HCT116 (cell line): ENCODE results near the gene UQCRC1. TPM values are rescaled to one million over a fixed set of nuclear protein-coding genes. Genes with fewer than 3 reads are reported as not detected.

Experiments
- ATAC-seq: fragments of 200-7000 bp; cut with Tn5 transposase; 2 replicates; pipeline ENCODE4 v1.9.1; 2020; ENCODE audit warnings: mild to moderate bottlenecking, moderate library complexity
- BruUV-seq: library from RNA; stranded (reverse); fragments of 400-500 nt; replicated peaks from 2 replicates; lab custom pipeline; 2021; lab: Mats Ljungman, UMichigan
- CTCF ChIA-PET: fragments of 300-600 bp; sonication (Branson Sonifier 250); formaldehyde crosslinking; loops from one replicate; lab custom pipeline; 2021; ENCODE audit warnings: antibody characterized with exemption; lab: Charles Lee
- POLR2A ChIA-PET: fragments of 300-600, 350-600 bp; sonication (Branson Sonifier 250); formaldehyde crosslinking; loops from one replicate; lab custom pipeline; 2021; ENCODE audit warnings: antibody characterized with exemption; lab: Charles Lee
- RAD21 ChIA-PET, 2 experiments: fragments of 300-600 bp; sonication (Branson Sonifier 250); formaldehyde crosslinking; loops; one replicate each; lab custom pipeline; 2023; ENCODE audit warnings: low total read pairs in 2 of 2; ENCODE audit not compliant: uncharacterized antibody in 2 of 2, unreplicated experiment in 2 of 2, low non-redundant PET in 1 of 2; lab: Charles Lee
- DNase-seq: peaks from one replicate; pipeline ENCODE4 v3.0.0-alpha.2; 2010; ENCODE audit warnings: low read depth, low spot score
- H2AFZ ChIP-seq: fragments of 200-600 bp; shearing (Covaris generic), sonication (generic); 2 replicates; pipeline ENCODE4 v1.6.1; 2017; ENCODE audit warnings: low read depth, mixed run types, mixed read lengths, antibody characterized with exemption, low read length; ENCODE audit not compliant: poor library complexity, severe bottlenecking
- H3K27ac ChIP-seq: 2 replicates; pipeline ENCODE4 v1.5.1; 2012; ENCODE audit warnings: low read depth, low read length
- H3K27me3 ChIP-seq: fragments of 200-600 bp; sonication (generic); 2 replicates; pipeline ENCODE4 v1.6.1; 2016; ENCODE audit warnings: mixed run types, low read length, mixed read lengths; ENCODE audit not compliant: insufficient read depth
- H3K36me3 ChIP-seq, 2 experiments: fragments of 200-500 bp in 1 of 2; fragments of 200-600 bp in 1 of 2; sonication (Bioruptor generic) in 1 of 2; sonication (generic) in 1 of 2; 2 replicates each; pipeline versions ENCODE4 v1.5.1 to v1.6.1; 2014 to 2016; ENCODE audit warnings: low read length in 2 of 2, inconsistent platforms in 1 of 2, mixed read lengths in 1 of 2, mixed run types in 1 of 2; ENCODE audit not compliant: insufficient read depth in 2 of 2, control insufficient read depth in 1 of 2
- H3K4me1 ChIP-seq, 2 experiments: fragments of 200-600 bp in 1 of 2; sonication (generic) in 1 of 2; 2 replicates each; pipeline versions ENCODE4 v1.5.1 to v1.6.1; 2012 to 2017; ENCODE audit warnings: low read length in 2 of 2, inconsistent platforms in 1 of 2, mild to moderate bottlenecking in 1 of 2, mixed read lengths in 1 of 2, mixed run types in 1 of 2, moderate library complexity in 1 of 2; ENCODE audit not compliant: insufficient read depth in 2 of 2, control insufficient read depth in 1 of 2
- H3K4me2 ChIP-seq: fragments of 200-600 bp; sonication (generic); 2 replicates; pipeline ENCODE4 v1.6.1; 2017; ENCODE audit warnings: mixed run types, low read length, mixed read lengths
- H3K4me3 ChIP-seq, 2 experiments: fragments of 200-600 bp in 1 of 2; sonication (generic) in 1 of 2; replicated peaks in 1 of 2; 2 replicates each; pipeline ENCODE4 v1.5.1; 2011 to 2016; ENCODE audit warnings: low read length in 2 of 2, control low read depth in 1 of 2, low read depth in 1 of 2, mild to moderate bottlenecking in 1 of 2, mixed read lengths in 1 of 2, mixed run types in 1 of 2
- H3K79me2 ChIP-seq: fragments of 200-600 bp; sonication (generic); 2 replicates; pipeline ENCODE4 v1.6.1; 2017; ENCODE audit warnings: mild to moderate bottlenecking, mixed run types, low read length, moderate library complexity, mixed read lengths; ENCODE audit not compliant: insufficient read depth
- H3K9ac ChIP-seq: fragments of 200-600 bp; sonication (generic); 2 replicates; pipeline ENCODE4 v1.6.1; 2016; ENCODE audit warnings: low read length, mixed read lengths
- H3K9me2 ChIP-seq: fragments of 200-600 bp; sonication (generic), shearing (Covaris generic); 2 replicates; pipeline ENCODE4 v1.6.1; 2017; ENCODE audit warnings: mixed run types, mild to moderate bottlenecking, moderate library complexity; ENCODE audit not compliant: insufficient read depth
- H3K9me3 ChIP-seq, 2 experiments: fragments of 200-500 bp in 1 of 2; fragments of 200-600 bp in 1 of 2; sonication (Bioruptor generic) in 1 of 2; sonication (generic) in 1 of 2; 2 replicates each; pipeline ENCODE4 v1.6.1; 2014 to 2017; ENCODE audit warnings: low read length in 2 of 2, mixed read lengths in 2 of 2, inconsistent platforms in 1 of 2, low read depth in 1 of 2, mild to moderate bottlenecking in 1 of 2, mixed run types in 1 of 2, moderate library complexity in 1 of 2; ENCODE audit not compliant: control insufficient read depth in 1 of 2, insufficient read depth in 1 of 2
- H4K20me1 ChIP-seq: fragments of 200-600 bp; sonication (generic), shearing (Covaris generic); 2 replicates; pipeline ENCODE4 v1.6.1; 2017; ENCODE audit warnings: mixed run types, mild to moderate bottlenecking, moderate library complexity; ENCODE audit not compliant: insufficient read depth
- ATF3 ChIP-seq: IDR thresholded peaks from 2 replicates; pipeline ENCODE4 v1.6.1; 2012
- CTCF ChIP-seq, 3 experiments: fragments of 200-600 bp in 1 of 3; sonication (generic) in 1 of 3; IDR thresholded peaks in 2 of 3; conservative IDR thresholded peaks in 1 of 3; 2 replicates each; pipeline ENCODE4 v1.5.1; 2012 to 2017; ENCODE audit warnings: low read depth in 2 of 3, low read length in 2 of 3, antibody characterized with exemption in 1 of 3, borderline replicate concordance in 1 of 3, control low read depth in 1 of 3, mild to moderate bottlenecking in 1 of 3, mixed read lengths in 1 of 3, mixed run types in 1 of 3, moderate library complexity in 1 of 3; ENCODE audit not compliant: insufficient read depth in 1 of 3
- EGR1 ChIP-seq: IDR thresholded peaks from 2 replicates; pipeline ENCODE4 v1.6.1; 2012; ENCODE audit warnings: low read depth
- EZH2phosphoT487 ChIP-seq: fragments of 200-600 bp; IDR thresholded peaks from 2 replicates; pipeline ENCODE4 v1.6.1; 2018; ENCODE audit warnings: antibody characterized with exemption, borderline replicate concordance
- FOSL1 ChIP-seq: IDR thresholded peaks from 2 replicates; pipeline ENCODE4 v1.6.1; 2012; ENCODE audit warnings: low read depth
- POLR2A ChIP-seq: IDR thresholded peaks from 2 replicates; pipeline ENCODE4 v1.7.0; 2011; ENCODE audit warnings: borderline replicate concordance; ENCODE audit not compliant: insufficient read depth, insufficient read length; ENCODE audit errors: extremely low read depth
- REST ChIP-seq: IDR thresholded peaks from 2 replicates; pipeline ENCODE4 v1.6.1; 2012; ENCODE audit warnings: low read depth
- SIN3A ChIP-seq: IDR thresholded peaks from 2 replicates; pipeline ENCODE4 v1.6.1; 2012; ENCODE audit warnings: low read depth
- SP1 ChIP-seq: IDR thresholded peaks from 2 replicates; pipeline ENCODE4 v1.6.1; 2012; ENCODE audit warnings: low read depth
- SRF ChIP-seq: IDR thresholded peaks from 2 replicates; pipeline ENCODE4 v1.6.1; 2012; ENCODE audit warnings: low read depth
- TCF7L2 ChIP-seq: IDR thresholded peaks from 2 replicates; pipeline ENCODE4 v1.7.0; 2011; ENCODE audit warnings: borderline replicate concordance, inconsistent platforms; ENCODE audit not compliant: insufficient read depth, insufficient read length; ENCODE audit errors: extremely low read depth
- YY1 ChIP-seq: IDR thresholded peaks from 2 replicates; pipeline ENCODE4 v1.6.1; 2011; ENCODE audit warnings: low read length, low read depth, moderate library complexity, mild to moderate bottlenecking; ENCODE audit not compliant: insufficient replicate concordance; ENCODE audit errors: extremely low read depth
- ZFX ChIP-seq: fragments of 450-650 bp; IDR thresholded peaks from 2 replicates; pipeline ENCODE4 v1.6.1; 2017
- ZNF274 ChIP-seq: fragments of 200-500 bp; sonication (Bioruptor generic); IDR thresholded peaks from 2 replicates; pipeline ENCODE4 v1.6.1; 2014; ENCODE audit warnings: mild to moderate bottlenecking, low read depth, low read length, inconsistent platforms
- intact Hi-C: fragments of 100-400 bp; cut with micrococcal nuclease; formaldehyde crosslinking; loops from 2 replicates; pipeline ENCODE4 v1.10.0; 2022
- total RNA-seq: library from RNA; stranded (reverse); gene quantifications from one replicate; pipeline ENCODE4 v1.2.1, GENCODE V29; 2021; ENCODE audit not compliant: unreplicated experiment

UQCRC1 gene
- total RNA-seq, 1 experiment from 2014 or later: 318 TPM

GRCh38 chr3:48629894-48630293, 20.4 kb upstream of the UQCRC1 start:
- TF ChIP-seq POLR2A (no peak), REST (no peak), SIN3A (no peak), YY1 (no peak)
- no peak for ATAC-seq
- Histone ChIP-seq H3K9me2 (no peaks in the 10 kb centered on the region), H3K79me2 (peaks cover 12% of the 10 kb centered on the region; the same call in 1 of the 2 replicates), H3K27ac (no peak overlapping the region), H3K4me3 (no peak overlapping the region), H3K9ac (no peak overlapping the region), H3K4me2 (no peak overlapping the region), H3K9me3 (no peaks in the 10 kb centered on the region), H3K4me1 (peaks cover 5 to 11% of the 10 kb centered on the region in 2 experiments; a peak in 3 of 4 replicates), H3K36me3 (peaks cover 23 to 44% of the 10 kb centered on the region in 2 experiments; a peak in 3 of 4 replicates), H4K20me1 (no peaks in the 10 kb centered on the region), H2AFZ (no peak overlapping the region), H3K27me3 (no peaks in the 10 kb centered on the region)
- ChIA-PET POLR2A (no interaction called here), RAD21 (no interaction called here), CTCF (no interaction called here)
- DNase-seq: no peak
- no TSS peak for BruUV-seq
- intact Hi-C loops: no loop called here

GRCh38 chr3:48628277-48629017, 19.0 kb upstream of the UQCRC1 start:
- H4K20me1 ChIP-seq: no peaks in the 10 kb centered on the region
- H3K9me3 ChIP-seq: no peaks in the 10 kb centered on the region
- CTCF ChIA-PET: no interaction called here
- no peak overlapping the region for H3K4me2 ChIP-seq
- no peaks in the 10 kb centered on the region for H3K9me2 ChIP-seq
- H3K4me1 ChIP-seq: no peaks in the 10 kb centered on the region
- H3K27me3 ChIP-seq: no peaks in the 10 kb centered on the region
- ATAC-seq (no peak), DNase-seq (no peak)
- BruUV-seq: no TSS peak
- RAD21 ChIA-PET: no interaction called here
- intact Hi-C loops: no loop called here
- H2AFZ ChIP-seq: no peak overlapping the region
- no peak overlapping the region for H3K9ac ChIP-seq
- no peaks in the 10 kb centered on the region; the same call in 1 of the 2 replicates for H3K79me2 ChIP-seq
- no peak overlapping the region for H3K4me3 ChIP-seq
- POLR2A ChIA-PET: no interaction called here
- peaks cover 23 to 44% of the 10 kb centered on the region in 2 experiments; a peak in 3 of 4 replicates for H3K36me3 ChIP-seq
- no peak overlapping the region for H3K27ac ChIP-seq
- TF ChIP-seq TCF7L2 (no peak), SRF (no peak), EZH2phosphoT487 (no peak), SIN3A (no peak), ZNF274 (no peak), ATF3 (no peak), CTCF (IDR thresholded peaks at IDR 0.05 in 2 of 3, conservative IDR thresholded peaks at IDR 0.05 in 1 of 3; ENCODE audit: borderline replicate concordance in 1 of 3, insufficient read depth in 1 of 3, low read depth in 2 of 3, low read length in 2 of 3) (no peak), SP1 (no peak), ZFX (no peak), EGR1 (no peak), FOSL1 (no peak)
